ENCODE data around the gene HLTF. TPM values are rescaled to one million over a fixed set of nuclear protein-coding genes. Genes with fewer than 3 reads are reported as not detected.

Gene HLTF
- total and polyA plus RNA-seq, 2 experiments from 2014 or later, result 25.0 to 28.6 TPM

- in situ Hi-C loops (cut with MboI), result no loop called here
- Histone ChIP-seq H3K9me3 (ENCODE audit: low read depth) (no peaks in the 10 kb centered on the region), H3K9ac (no peak overlapping the region), H3K27me3 (replicated peaks; ENCODE audit: insufficient read depth) (no peaks in the 10 kb centered on the region), H4K20me1 (ENCODE audit: insufficient read depth) (no peaks in the 10 kb centered on the region), H3K79me2 (ENCODE audit: insufficient read depth) (peaks cover 58% of the 10 kb centered on the region), H2AFZ (no peak overlapping the region), H3K9me2 (ENCODE audit: insufficient read depth) (no peaks in the 10 kb centered on the region), H3K4me1 (ENCODE audit: insufficient read depth) (peaks cover 19% of the 10 kb centered on the region), H3F3A (ENCODE audit: insufficient read depth) (peaks cover 4% of the 10 kb centered on the region; the same call in 1 of the 2 replicates), H3K4me3 (no peak overlapping the region), H3K27ac (peak overlapping the region; percentile 44), H3K36me3 (ENCODE audit: low read depth) (peaks cover 4% of the 10 kb centered on the region), H3K4me2 (ENCODE audit: unreplicated experiment) (peak overlapping the region; percentile 50)
- WGBS, 2 experiments (ENCODE audit: low coverage in 1 of 2, low lambda C conversion rate in 2 of 2, missing lambda C conversion rate in 2 of 2), result 90 to 91% methylated on average over 3 of the region's 3 CpGs
- no peak for TF ChIP-seq EZH2 (IDR thresholded peaks at IDR 0.05; ENCODE audit: insufficient read depth, poor library complexity, severe bottlenecking)
- no peak for TF ChIP-seq EZH2phosphoT487 (IDR thresholded peaks at IDR 0.05; ENCODE audit: insufficient read depth, low read depth)
- peak; percentile 62 for DNase-seq
Measured at GRCh38 chr3:149080011-149080698, 6.2 kb downstream of the HLTF start.

- Histone ChIP-seq H3F3A (ENCODE audit: insufficient read depth) (peaks cover 4% of the 10 kb centered on the region; the same call in 1 of the 2 replicates), H3K9me3 (ENCODE audit: low read depth) (no peaks in the 10 kb centered on the region), H3K79me2 (ENCODE audit: insufficient read depth) (peaks cover 37% of the 10 kb centered on the region), H3K36me3 (ENCODE audit: low read depth) (peaks cover 16% of the 10 kb centered on the region), H3K4me3 (no peak overlapping the region), H3K9ac (no peak overlapping the region), H4K20me1 (ENCODE audit: insufficient read depth) (no peaks in the 10 kb centered on the region), H3K4me1 (ENCODE audit: insufficient read depth) (peaks cover 19% of the 10 kb centered on the region), H3K9me2 (ENCODE audit: insufficient read depth) (no peaks in the 10 kb centered on the region), H2AFZ (no peak overlapping the region), H3K27ac (no peak overlapping the region), H3K4me2 (ENCODE audit: unreplicated experiment) (no peak overlapping the region), H3K27me3 (replicated peaks; ENCODE audit: insufficient read depth) (no peaks in the 10 kb centered on the region)
- WGBS, 2 experiments (ENCODE audit: low coverage in 1 of 2, low lambda C conversion rate in 2 of 2, missing lambda C conversion rate in 2 of 2), result 93 to 94% methylated on average over 5 of the region's 5 CpGs
- DNase-seq, result no peak
- in situ Hi-C loops (cut with MboI), result no loop called here
- TF ChIP-seq EZH2phosphoT487 (IDR thresholded peaks at IDR 0.05; ENCODE audit: insufficient read depth, low read depth), result no peak
- TF ChIP-seq EZH2 (IDR thresholded peaks at IDR 0.05; ENCODE audit: insufficient read depth, poor library complexity, severe bottlenecking), result no peak
Measured at GRCh38 chr3:149077628-149078027, 8.7 kb downstream of the HLTF start.

- Histone ChIP-seq H3K4me1 (ENCODE audit: insufficient read depth) (no peaks in the 10 kb centered on the region), H3K9me2 (ENCODE audit: insufficient read depth) (no peaks in the 10 kb centered on the region), H3K27me3 (replicated peaks; ENCODE audit: insufficient read depth) (no peaks in the 10 kb centered on the region), H3K79me2 (ENCODE audit: insufficient read depth) (no peaks in the 10 kb centered on the region), H3F3A (ENCODE audit: insufficient read depth) (no peaks in the 10 kb centered on the region), H3K4me3 (no peak overlapping the region), H3K9me3 (ENCODE audit: low read depth) (no peaks in the 10 kb centered on the region), H2AFZ (no peak overlapping the region), H3K27ac (no peak overlapping the region), H3K9ac (no peak overlapping the region), H3K4me2 (ENCODE audit: unreplicated experiment) (no peak overlapping the region), H4K20me1 (ENCODE audit: insufficient read depth) (no peaks in the 10 kb centered on the region), H3K36me3 (ENCODE audit: low read depth) (peaks cover 15% of the 10 kb centered on the region)
- no peak for DNase-seq
- WGBS, 2 experiments (ENCODE audit: low coverage in 1 of 2, low lambda C conversion rate in 2 of 2, missing lambda C conversion rate in 2 of 2), result 97 to 98% methylated on average over 8 of the region's 8 CpGs
- in situ Hi-C loops (cut with MboI), result no loop called here
- TF ChIP-seq EZH2phosphoT487 (IDR thresholded peaks at IDR 0.05; ENCODE audit: insufficient read depth, low read depth), result no peak
- no peak for TF ChIP-seq EZH2 (IDR thresholded peaks at IDR 0.05; ENCODE audit: insufficient read depth, poor library complexity, severe bottlenecking)
Measured at GRCh38 chr3:149067883-149068282, 18.4 kb downstream of the HLTF start.

GRCh38 chr3:149061776-149062175 is 24.6 kb downstream of the HLTF start:
- H4K20me1 ChIP-seq (ENCODE audit: insufficient read depth), result no peaks in the 10 kb centered on the region
- H3K4me1 ChIP-seq (ENCODE audit: insufficient read depth), result no peaks in the 10 kb centered on the region
- H3K27ac ChIP-seq, result no peak overlapping the region
- no peaks in the 10 kb centered on the region for H3K9me3 ChIP-seq (ENCODE audit: low read depth)
- no peak overlapping the region for H3K4me3 ChIP-seq
- H3K27me3 ChIP-seq (replicated peaks; ENCODE audit: insufficient read depth), result no peaks in the 10 kb centered on the region
- DNase-seq, result no peak
- no peak overlapping the region for H3K9ac ChIP-seq
- in situ Hi-C loops (cut with MboI), result no loop called here
- H3K9me2 ChIP-seq (ENCODE audit: insufficient read depth), result no peaks in the 10 kb centered on the region
- no peaks in the 10 kb centered on the region for H3K79me2 ChIP-seq (ENCODE audit: insufficient read depth)
- H3K4me2 ChIP-seq (ENCODE audit: unreplicated experiment), result no peak overlapping the region
- peaks cover 17% of the 10 kb centered on the region for H3K36me3 ChIP-seq (ENCODE audit: low read depth)
- no peak overlapping the region for H2AFZ ChIP-seq
- H3F3A ChIP-seq (ENCODE audit: insufficient read depth), result no peaks in the 10 kb centered on the region
- TF ChIP-seq EZH2phosphoT487 (IDR thresholded peaks at IDR 0.05; ENCODE audit: insufficient read depth, low read depth) (no peak), EZH2 (IDR thresholded peaks at IDR 0.05; ENCODE audit: insufficient read depth, poor library complexity, severe bottlenecking) (no peak)
- WGBS, 2 experiments (ENCODE audit: low coverage in 1 of 2, low lambda C conversion rate in 2 of 2, missing lambda C conversion rate in 2 of 2), result 73 to 84% methylated on average over 2 of the region's 2 CpGs
